Measurements from ENCODE around the gene DOCK3. TPM values are rescaled to one million over a fixed set of nuclear protein-coding genes. Genes with fewer than 3 reads are reported as not detected.

Gene DOCK3
- total and polyA plus RNA-seq, 4 donors, result 0.01 to 0.08 (median 0.06) TPM; not detected in 1

GRCh38 chr3:51379746-51380455 is 705.2 kb downstream of the DOCK3 start:
- no peak for TF ChIP-seq HNF4A (conservative IDR thresholded peaks at IDR 0.05)
- TF ChIP-seq, protein P1, sequence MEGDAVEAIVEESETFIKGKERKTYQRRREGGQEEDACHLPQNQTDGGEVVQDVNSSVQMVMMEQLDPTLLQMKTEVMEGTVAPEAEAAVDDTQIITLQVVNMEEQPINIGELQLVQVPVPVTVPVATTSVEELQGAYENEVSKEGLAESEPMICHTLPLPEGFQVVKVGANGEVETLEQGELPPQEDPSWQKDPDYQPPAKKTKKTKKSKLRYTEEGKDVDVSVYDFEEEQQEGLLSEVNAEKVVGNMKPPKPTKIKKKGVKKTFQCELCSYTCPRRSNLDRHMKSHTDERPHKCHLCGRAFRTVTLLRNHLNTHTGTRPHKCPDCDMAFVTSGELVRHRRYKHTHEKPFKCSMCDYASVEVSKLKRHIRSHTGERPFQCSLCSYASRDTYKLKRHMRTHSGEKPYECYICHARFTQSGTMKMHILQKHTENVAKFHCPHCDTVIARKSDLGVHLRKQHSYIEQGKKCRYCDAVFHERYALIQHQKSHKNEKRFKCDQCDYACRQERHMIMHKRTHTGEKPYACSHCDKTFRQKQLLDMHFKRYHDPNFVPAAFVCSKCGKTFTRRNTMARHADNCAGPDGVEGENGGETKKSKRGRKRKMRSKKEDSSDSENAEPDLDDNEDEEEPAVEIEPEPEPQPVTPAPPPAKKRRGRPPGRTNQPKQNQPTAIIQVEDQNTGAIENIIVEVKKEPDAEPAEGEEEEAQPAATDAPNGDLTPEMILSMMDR (IDR thresholded peaks at IDR 0.05; ENCODE audit: low read depth, low read length, missing input control), result no peak
- TF ChIP-seq REST (IDR thresholded peaks at IDR 0.05), result no peak
- no peak for TF ChIP-seq FOXA2 (IDR thresholded peaks at IDR 0.05)
- no peak for TF ChIP-seq GABPA (IDR thresholded peaks at IDR 0.05 in 1 of 2, conservative IDR thresholded peaks at IDR 0.05 in 1 of 2)
- TF ChIP-seq FOXA1 (IDR thresholded peaks at IDR 0.05), result no peak
- no peak for TF ChIP-seq YY1 (IDR thresholded peaks at IDR 0.05)
- no peak for TF ChIP-seq NR2F2 (IDR thresholded peaks at IDR 0.05)
- TF ChIP-seq SP1 (IDR thresholded peaks at IDR 0.05), result no peak
- no peak for TF ChIP-seq HNF4G (IDR thresholded peaks at IDR 0.05)
- TF ChIP-seq TAF1 (conservative IDR thresholded peaks at IDR 0.05), result no peak
- no peak for TF ChIP-seq JUND (IDR thresholded peaks at IDR 0.05)
- TF ChIP-seq RXRA (IDR thresholded peaks at IDR 0.05), result no peak
- TF ChIP-seq, protein P2, sequence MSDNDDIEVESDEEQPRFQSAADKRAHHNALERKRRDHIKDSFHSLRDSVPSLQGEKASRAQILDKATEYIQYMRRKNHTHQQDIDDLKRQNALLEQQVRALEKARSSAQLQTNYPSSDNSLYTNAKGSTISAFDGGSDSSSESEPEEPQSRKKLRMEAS (IDR thresholded peaks at IDR 0.05), result no peak
- TF ChIP-seq, protein P3, sequence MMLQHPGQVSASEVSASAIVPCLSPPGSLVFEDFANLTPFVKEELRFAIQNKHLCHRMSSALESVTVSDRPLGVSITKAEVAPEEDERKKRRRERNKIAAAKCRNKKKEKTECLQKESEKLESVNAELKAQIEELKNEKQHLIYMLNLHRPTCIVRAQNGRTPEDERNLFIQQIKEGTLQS (IDR thresholded peaks at IDR 0.05), result no peak
- TF ChIP-seq RAD21 (IDR thresholded peaks at IDR 0.05), result no peak
- DNase-seq (ENCODE audit: low spot score), result no peak
- Histone ChIP-seq H3K4me1 (ENCODE audit: control insufficient read depth in 4 of 4, insufficient read depth in 4 of 4, low read length in 3 of 4) (peaks cover 0 to 12% (median 6%) of the 10 kb centered on the region in 4 donors), H3K9me3 (ENCODE audit: control insufficient read depth in 4 of 4, low read length in 3 of 4) (no peaks in the 10 kb centered on the region), H3K4me3 (ENCODE audit: low read depth in 1 of 3, low read length in 3 of 3) (no peak overlapping the region), H3K9ac (ENCODE audit: low read depth in 1 of 2, low read length in 2 of 2) (no peak overlapping the region), H3K27ac (ENCODE audit: low read depth in 1 of 2, low read length in 2 of 2) (no peak overlapping the region), H3K36me3 (ENCODE audit: control insufficient read depth in 4 of 4, insufficient read depth in 3 of 4, low read depth in 1 of 4, low read length in 3 of 4) (no peaks in the 10 kb centered on the region), H3K27me3 (ENCODE audit: control insufficient read depth in 4 of 4, insufficient read depth in 4 of 4, low read length in 3 of 4) (no peaks in the 10 kb centered on the region)
- 83% methylated on average over 8 of the region's 8 CpGs for WGBS

GRCh38 chr3:51380601-51381332 is 706.0 kb downstream of the DOCK3 start:
- DNase-seq (ENCODE audit: low spot score), result no peak
- peaks cover 0 to 16% (median 7%) of the 10 kb centered on the region in 4 donors for H3K4me1 ChIP-seq (ENCODE audit: control insufficient read depth in 4 of 4, insufficient read depth in 4 of 4, low read length in 3 of 4)
- 91% methylated on average over 15 of the region's 15 CpGs for WGBS
- H3K9me3 ChIP-seq (ENCODE audit: control insufficient read depth in 4 of 4, low read length in 3 of 4), result no peaks in the 10 kb centered on the region
- no peaks in the 10 kb centered on the region for H3K27me3 ChIP-seq (ENCODE audit: control insufficient read depth in 4 of 4, insufficient read depth in 4 of 4, low read length in 3 of 4)
- H3K9ac ChIP-seq (ENCODE audit: low read depth in 1 of 2, low read length in 2 of 2), result no peak overlapping the region
- H3K36me3 ChIP-seq (ENCODE audit: control insufficient read depth in 4 of 4, insufficient read depth in 3 of 4, low read depth in 1 of 4, low read length in 3 of 4), result no peaks in the 10 kb centered on the region
- no peak overlapping the region for H3K27ac ChIP-seq (ENCODE audit: low read depth in 1 of 2, low read length in 2 of 2)
- H3K4me3 ChIP-seq (ENCODE audit: low read depth in 1 of 3, low read length in 3 of 3), result no peak overlapping the region
- TF ChIP-seq, protein P1 (IDR thresholded peaks at IDR 0.05; ENCODE audit: low read depth, low read length, missing input control), result no peak
- TF ChIP-seq GABPA (IDR thresholded peaks at IDR 0.05 in 1 of 2, conservative IDR thresholded peaks at IDR 0.05 in 1 of 2) (no peak), RXRA (IDR thresholded peaks at IDR 0.05) (no peak), ZBTB33 (IDR thresholded peaks at IDR 0.05) (no peak), SP1 (IDR thresholded peaks at IDR 0.05) (no peak), JUND (IDR thresholded peaks at IDR 0.05) (no peak), FOXA2 (IDR thresholded peaks at IDR 0.05) (no peak), FOXA1 (IDR thresholded peaks at IDR 0.05) (no peak), HNF4A (conservative IDR thresholded peaks at IDR 0.05) (no peak), RAD21 (IDR thresholded peaks at IDR 0.05) (no peak), HNF4G (IDR thresholded peaks at IDR 0.05) (no peak), NR2F2 (IDR thresholded peaks at IDR 0.05) (no peak), YY1 (IDR thresholded peaks at IDR 0.05) (no peak)
- TF ChIP-seq, protein P3 (IDR thresholded peaks at IDR 0.05), result no peak

Measured in liver (tissue), 9 donors.